Ammon's horn (tissue), 1 donor: Measurements from ENCODE around the gene GCM1.

Source experiments
- DNase-seq: peaks from one replicate; pipeline ENCODE4 v3.0.0-alpha.2; 2016; ENCODE audit warnings: low spot score

Gene GCM1

GRCh38 chr6:53104916-53105315 is 43.7 kb downstream of the GCM1 start:
- no peak for DNase-seq

- peak; percentile 28 for DNase-seq
Measured at GRCh38 chr6:53103993-53104675, 44.5 kb downstream of the GCM1 start.

GRCh38 chr6:53101006-53101405 is 47.6 kb downstream of the GCM1 start:
- no peak for DNase-seq

- DNase-seq = no peak
Measured at GRCh38 chr6:53100561-53100960, 48.1 kb downstream of the GCM1 start.

GRCh38 chr6:53095716-53096115 is 52.9 kb downstream of the GCM1 start:
- DNase-seq = no peak

- no peak for DNase-seq
Measured at GRCh38 chr6:53095270-53095669, 53.4 kb downstream of the GCM1 start.

- DNase-seq = no peak
Measured at GRCh38 chr6:53090576-53090975, 58.1 kb downstream of the GCM1 start.

- no peak for DNase-seq
Measured at GRCh38 chr6:53089948-53090347, 58.7 kb downstream of the GCM1 start.

- DNase-seq = no peak
Measured at GRCh38 chr6:53086302-53086701, 62.3 kb downstream of the GCM1 start.

- no peak for DNase-seq
Measured at GRCh38 chr6:53080813-53081212, 67.8 kb downstream of the GCM1 start.
